GM19468 (cell line): Measurements from ENCODE around the gene VTI1A.

ENCODE experiments used
- ATAC-seq: cut with Tn5 transposase; IDR thresholded peaks from one replicate; pipeline ENCODE4 v1.9.1; 2021; ENCODE audit warnings: mild to moderate bottlenecking, moderate library complexity, moderate number of reproducible peaks; ENCODE audit not compliant: unreplicated experiment; ENCODE audit errors: extremely low read depth

The VTI1A gene

GRCh38 chr10:112792487-112793201, 345.6 kb downstream of the VTI1A start:
- ATAC-seq: no peak

GRCh38 chr10:112793202-112793921, 346.3 kb downstream of the VTI1A start:
- no peak for ATAC-seq

- no peak for ATAC-seq
Measured at GRCh38 chr10:112794201-112794600, 347.2 kb downstream of the VTI1A start.

GRCh38 chr10:112795067-112795466, 348.1 kb downstream of the VTI1A start:
- ATAC-seq: no peak

- no peak for ATAC-seq
Measured at GRCh38 chr10:112797197-112797596, 350.2 kb downstream of the VTI1A start.

- no peak for ATAC-seq
Measured at GRCh38 chr10:112797855-112798254, 350.8 kb downstream of the VTI1A start.

GRCh38 chr10:112799038-112799437, 352.0 kb downstream of the VTI1A start:
- no peak for ATAC-seq

- ATAC-seq: no peak
Measured at GRCh38 chr10:112799726-112800510, 352.9 kb downstream of the VTI1A start.

- no peak for ATAC-seq
Measured at GRCh38 chr10:112801004-112801403, 354.0 kb downstream of the VTI1A start.

- ATAC-seq: no peak
Measured at GRCh38 chr10:112801748-112802147, 354.7 kb downstream of the VTI1A start.

GRCh38 chr10:112802411-112803022, 355.5 kb downstream of the VTI1A start:
- ATAC-seq: no peak

- ATAC-seq: no peak
Measured at GRCh38 chr10:112803961-112804401, 357.0 kb downstream of the VTI1A start.

- no peak for ATAC-seq
Measured at GRCh38 chr10:112805254-112805590, 358.2 kb downstream of the VTI1A start.

- ATAC-seq: no peak
Measured at GRCh38 chr10:112805701-112806100, 358.7 kb downstream of the VTI1A start.

GRCh38 chr10:112807013-112807412, 360.0 kb downstream of the VTI1A start:
- ATAC-seq: no peak

GRCh38 chr10:112809736-112810135, 362.7 kb downstream of the VTI1A start:
- no peak for ATAC-seq

GRCh38 chr10:112810711-112811151, 363.7 kb downstream of the VTI1A start:
- ATAC-seq: no peak

- ATAC-seq: no peak
Measured at GRCh38 chr10:112811741-112812551, 364.9 kb downstream of the VTI1A start.

GRCh38 chr10:112812586-112812985, 365.6 kb downstream of the VTI1A start:
- ATAC-seq: no peak
